Measurements from ENCODE around the gene CNRIP1.
A peak's percentile ranks its signal among the peaks of the same experiment; 100 is the strongest.
"Not testable (repeated sequence)": the region's sequence is repeated elsewhere in the genome, so short reads cannot be mapped to it uniquely, and the experiment has no call there.

CNRIP1 gene

GRCh38 chr2:68319398-68320117, at the start of gene CNRIP1:
TSS of gene CNRIP1 (minus strand) at chr2:68319949. CDS start at chr2:68319400, 549 bp downstream.
- no peak for DNase-seq

- no peak for DNase-seq
These were observed 49.6 kb upstream of the CNRIP1 start for GRCh38 chr2:68369337-68369734.

GRCh38 chr2:68368654-68369336, 49.0 kb upstream of the CNRIP1 start:
- DNase-seq = no peak

GRCh38 chr2:68367953-68368653, 48.4 kb upstream of the CNRIP1 start:
- DNase-seq = no peak

GRCh38 chr2:68366083-68366560, 46.4 kb upstream of the CNRIP1 start:
- DNase-seq = no peak

GRCh38 chr2:68365087-68365486, 45.3 kb upstream of the CNRIP1 start, which contains the start of gene PLEK:
TSS of gene PLEK (plus strand) at chr2:68365282. CDS start at chr2:68365352, 70 bp downstream.
- DNase-seq = no peak

- no peak for DNase-seq
These were observed 44.0 kb upstream of the CNRIP1 start for GRCh38 chr2:68363721-68364120.

- no peak for DNase-seq
These were observed 43.0 kb upstream of the CNRIP1 start for GRCh38 chr2:68362749-68363148.

- DNase-seq = peak; percentile 80
These were observed 42.3 kb upstream of the CNRIP1 start for GRCh38 chr2:68362069-68362468.

GRCh38 chr2:68359889-68360288, 40.1 kb upstream of the CNRIP1 start:
- DNase-seq = no peak

GRCh38 chr2:68357605-68358337, 38.0 kb upstream of the CNRIP1 start:
- no peak for DNase-seq

GRCh38 chr2:68356599-68357239, 37.0 kb upstream of the CNRIP1 start:
- DNase-seq = no peak

GRCh38 chr2:68352651-68353391, 33.1 kb upstream of the CNRIP1 start:
- DNase-seq = no peak

- no peak for DNase-seq
These were observed 32.2 kb upstream of the CNRIP1 start for GRCh38 chr2:68351997-68352396.

- DNase-seq = not testable (repeated sequence)
These were observed 29.3 kb upstream of the CNRIP1 start for GRCh38 chr2:68349091-68349490.

GRCh38 chr2:68345129-68345875, 25.6 kb upstream of the CNRIP1 start:
- no peak for DNase-seq

- no peak for DNase-seq
These were observed 24.3 kb upstream of the CNRIP1 start for GRCh38 chr2:68344031-68344430.

- no peak for DNase-seq
These were observed 22.7 kb upstream of the CNRIP1 start for GRCh38 chr2:68342470-68342869.

- DNase-seq = no peak
These were observed 21.8 kb upstream of the CNRIP1 start for GRCh38 chr2:68341583-68341982.

- DNase-seq = no peak
These were observed 21.2 kb upstream of the CNRIP1 start for GRCh38 chr2:68341062-68341329.

Data from stimulated activated CD4-positive, alpha-beta T cell treated with anti-CD3 and anti-CD28 coated beads, Interleukin-1b, Interleukin-23, amount 100 ng/mL, for 48 hours (primary cell).